Thymus (tissue), 11 donors: ENCODE data around the gene RNF152. TPM values are rescaled to one million over a fixed set of nuclear protein-coding genes. Genes with fewer than 3 reads are reported as not detected.

Experiments used
- DNase-seq, 9 donors: peaks; one replicate each; pipeline ENCODE4 v3.0.0-alpha.2; 2013; ENCODE audit warnings: low spot score in 9 of 9, low read depth in 6 of 9, missing footprints in 1 of 9
- H3K27ac ChIP-seq, 2 donors: one replicate each; pipeline ENCODE4 v1.5.1; 2013; ENCODE audit warnings: control low read depth in 1 of 2, low read depth in 1 of 2, low read length in 1 of 2, mild to moderate bottlenecking in 1 of 2, moderate library complexity in 1 of 2
- H3K27me3 ChIP-seq, 2 donors: one replicate each; pipeline ENCODE4 v1.5.1; 2013; ENCODE audit warnings: low read length in 1 of 2; ENCODE audit not compliant: control insufficient read depth in 2 of 2, insufficient read depth in 1 of 2
- H3K36me3 ChIP-seq, 2 donors: one replicate each; pipeline ENCODE4 v1.5.1; 2013; ENCODE audit warnings: low read length in 1 of 2, mild to moderate bottlenecking in 1 of 2, moderate library complexity in 1 of 2; ENCODE audit not compliant: control insufficient read depth in 2 of 2, insufficient read depth in 2 of 2
- H3K4me1 ChIP-seq, 2 donors: one replicate each; pipeline ENCODE4 v1.5.1; 2013; ENCODE audit warnings: low read length in 2 of 2; ENCODE audit not compliant: control insufficient read depth in 2 of 2, insufficient read depth in 2 of 2
- H3K4me3 ChIP-seq, 2 donors: one replicate each; pipeline ENCODE4 v1.5.1; 2013; ENCODE audit warnings: low read length in 2 of 2, control low read depth in 1 of 2, mild to moderate bottlenecking in 1 of 2
- H3K9me3 ChIP-seq, 2 donors: one replicate each; pipeline ENCODE4 v1.5.1; 2013; ENCODE audit warnings: low read length in 1 of 2, mild to moderate bottlenecking in 1 of 2; ENCODE audit not compliant: control insufficient read depth in 2 of 2, insufficient read depth in 1 of 2
- WGBS: extraction: QIAGEN DNeasy Blood & Tissue Kit; methylation state at CpG from one replicate; pipeline ENCODE4 v1.1.7; 2013; 5-methylcytosine and 5-hydroxymethylcytosine counted together
- polyA plus RNA-seq: library from polyadenylated mRNA; stranded (reverse); fragments of 200-250 nt; gene quantifications from one replicate; pipeline ENCODE4 v1.2.3, GENCODE V29; 2013
- total RNA-seq: library from RNA; stranded (reverse); fragments of 120-200 nt; gene quantifications from one replicate; pipeline ENCODE4 v1.2.4, GENCODE V29; 2013
- donor health status: healthy.

Gene RNF152
- total and polyA plus RNA-seq, 2 donors, result 0.85 to 1.0 TPM

GRCh38 chr18:61861372-61861771 is 31.4 kb downstream of the RNF152 start:
- H3K4me1 ChIP-seq, result no peaks in the 10 kb centered on the region
- no peaks in the 10 kb centered on the region for H3K36me3 ChIP-seq
- H3K4me3 ChIP-seq, result no peak overlapping the region
- H3K27ac ChIP-seq, result no peak overlapping the region
- no peak for DNase-seq
- no peaks in the 10 kb centered on the region for H3K27me3 ChIP-seq
- WGBS, result 96% methylated on average over 3 of the region's 3 CpGs
- H3K9me3 ChIP-seq, result no peaks in the 10 kb centered on the region

GRCh38 chr18:61860302-61860701 is 32.5 kb downstream of the RNF152 start:
- no peaks in the 10 kb centered on the region for H3K9me3 ChIP-seq
- H3K27ac ChIP-seq, result no peak overlapping the region
- DNase-seq, result no peak
- WGBS, result 98% methylated on average over 6 of the region's 6 CpGs
- no peaks in the 10 kb centered on the region for H3K27me3 ChIP-seq
- no peak overlapping the region for H3K4me3 ChIP-seq
- H3K4me1 ChIP-seq, result no peaks in the 10 kb centered on the region
- H3K36me3 ChIP-seq, result no peaks in the 10 kb centered on the region

- Histone ChIP-seq H3K27me3 (no peaks in the 10 kb centered on the region), H3K4me1 (no peaks in the 10 kb centered on the region), H3K36me3 (no peaks in the 10 kb centered on the region), H3K4me3 (no peak overlapping the region), H3K27ac (no peak overlapping the region), H3K9me3 (no peaks in the 10 kb centered on the region)
- no peak for DNase-seq
- WGBS, result 95% methylated on average over 9 of the region's 9 CpGs
These were observed 33.7 kb downstream of the RNF152 start for GRCh38 chr18:61859113-61859512.

GRCh38 chr18:61856678-61857077 is 36.1 kb downstream of the RNF152 start:
- Histone ChIP-seq H3K27ac (no peak overlapping the region), H3K27me3 (no peaks in the 10 kb centered on the region), H3K9me3 (no peaks in the 10 kb centered on the region), H3K4me1 (no peaks in the 10 kb centered on the region), H3K4me3 (no peak overlapping the region), H3K36me3 (no peaks in the 10 kb centered on the region)
- no peak for DNase-seq
- 89% methylated on average over 4 of the region's 4 CpGs for WGBS

- no peak overlapping the region for H3K27ac ChIP-seq
- H3K27me3 ChIP-seq, result no peaks in the 10 kb centered on the region
- H3K4me1 ChIP-seq, result no peaks in the 10 kb centered on the region
- no peak overlapping the region for H3K4me3 ChIP-seq
- WGBS, result 97% methylated on average over 19 of the region's 19 CpGs
- DNase-seq, result no peak
- H3K36me3 ChIP-seq, result no peaks in the 10 kb centered on the region
- H3K9me3 ChIP-seq, result no peaks in the 10 kb centered on the region
These were observed 37.1 kb downstream of the RNF152 start for GRCh38 chr18:61855449-61856378.

- no peak overlapping the region for H3K27ac ChIP-seq
- no peaks in the 10 kb centered on the region for H3K36me3 ChIP-seq
- H3K4me3 ChIP-seq, result no peak overlapping the region
- no peaks in the 10 kb centered on the region for H3K9me3 ChIP-seq
- DNase-seq, result no peak
- H3K4me1 ChIP-seq, result no peaks in the 10 kb centered on the region
- 89% methylated on average over 9 of the region's 9 CpGs for WGBS
- H3K27me3 ChIP-seq, result no peaks in the 10 kb centered on the region
These were observed 38.0 kb downstream of the RNF152 start for GRCh38 chr18:61854578-61855448.

- no peaks in the 10 kb centered on the region for H3K4me1 ChIP-seq
- WGBS, result 94% methylated on average over 3 of the region's 3 CpGs
- no peak for DNase-seq
These were observed 39.0 kb downstream of the RNF152 start for GRCh38 chr18:61853855-61854254.

GRCh38 chr18:61852496-61852895 is 40.3 kb downstream of the RNF152 start:
- no peaks in the 10 kb centered on the region for H3K27me3 ChIP-seq
- H3K27ac ChIP-seq, result no peak overlapping the region
- WGBS, result 80% methylated on average over 1 of the region's 1 CpG
- no peaks in the 10 kb centered on the region for H3K9me3 ChIP-seq
- no peak overlapping the region for H3K4me3 ChIP-seq
- H3K4me1 ChIP-seq, result no peaks in the 10 kb centered on the region
- no peak for DNase-seq
- H3K36me3 ChIP-seq, result no peaks in the 10 kb centered on the region

More at GRCh38 chr18:61853855-61854254, 39.0 kb downstream of the RNF152 start:
- Histone ChIP-seq H3K27ac (no peak overlapping the region), H3K9me3 (no peaks in the 10 kb centered on the region), H3K27me3 (no peaks in the 10 kb centered on the region), H3K4me3 (no peak overlapping the region), H3K36me3 (no peaks in the 10 kb centered on the region)

- 95% methylated on average over 3 of the region's 3 CpGs for WGBS
These were observed 40.8 kb downstream of the RNF152 start for GRCh38 chr18:61851940-61852451.

More at GRCh38 chr18:61851940-61852451, 40.8 kb downstream of the RNF152 start:
- no peaks in the 10 kb centered on the region for H3K27me3 ChIP-seq
- H3K4me3 ChIP-seq, result no peak overlapping the region
- H3K27ac ChIP-seq, result no peak overlapping the region
- H3K4me1 ChIP-seq, result no peaks in the 10 kb centered on the region
- H3K36me3 ChIP-seq, result no peaks in the 10 kb centered on the region
- H3K9me3 ChIP-seq, result no peaks in the 10 kb centered on the region
- DNase-seq, result no peak
